DND-41 (cell line): ENCODE measurements around the gene GNAS-AS1.

Source experiments
- ATAC-seq: fragments of 200-7000 bp; cut with Tn5 transposase; 3 replicates; pipeline ENCODE4 v1.9.1; 2021; ENCODE audit warnings: low read depth; ENCODE audit not compliant: insufficient read depth
- DNase-seq: peaks from one replicate; pipeline ENCODE4 v3.0.0-alpha.2; 2020
- H2AFZ ChIP-seq: 2 replicates; pipeline ENCODE4 v1.6.0; 2012; ENCODE audit warnings: low read depth, low read length
- H3K27ac ChIP-seq: 2 replicates; pipeline ENCODE4 v1.5.1; 2012; ENCODE audit warnings: low read length, inconsistent platforms
- H3K27me3 ChIP-seq: fragments of 200-600 bp; sonication (generic); 2 replicates; pipeline ENCODE4 v1.6.0; 2012; ENCODE audit warnings: low read length, mild to moderate bottlenecking, inconsistent platforms; ENCODE audit not compliant: insufficient read depth, poor library complexity
- H3K36me3 ChIP-seq: 2 replicates; pipeline ENCODE4 v1.5.1; 2012; ENCODE audit warnings: low read length, inconsistent platforms; ENCODE audit not compliant: insufficient read depth
- H3K4me1 ChIP-seq: 2 replicates; pipeline ENCODE4 v1.5.1; 2012; ENCODE audit warnings: mild to moderate bottlenecking, low read length; ENCODE audit not compliant: insufficient read depth
- H3K4me2 ChIP-seq: 2 replicates; pipeline ENCODE4 v1.6.0; 2012; ENCODE audit warnings: mild to moderate bottlenecking, moderate library complexity, low read length, inconsistent platforms; ENCODE audit not compliant: insufficient read depth
- H3K4me3 ChIP-seq, 2 experiments: fragments of 200-600 bp in 1 of 2; shearing (Covaris generic) in 1 of 2; 2 replicates each; pipeline ENCODE4 v1.5.1; 2012 to 2016; ENCODE audit warnings: inconsistent platforms in 2 of 2, low read length in 2 of 2, mild to moderate bottlenecking in 2 of 2, low read depth in 1 of 2, moderate library complexity in 1 of 2
- H3K79me2 ChIP-seq: 2 replicates; pipeline ENCODE4 v1.6.0; 2012; ENCODE audit warnings: low read length, inconsistent platforms; ENCODE audit not compliant: insufficient read depth
- H3K9ac ChIP-seq: 2 replicates; pipeline ENCODE4 v1.6.0; 2012; ENCODE audit warnings: low read depth, mild to moderate bottlenecking, inconsistent platforms, low read length, moderate library complexity
- H3K9me3 ChIP-seq: 2 replicates; pipeline ENCODE4 v1.5.1; 2012; ENCODE audit warnings: low read length, moderate library complexity, mild to moderate bottlenecking, inconsistent platforms; ENCODE audit not compliant: insufficient read depth, severe bottlenecking
- H4K20me1 ChIP-seq: 2 replicates; pipeline ENCODE4 v1.6.0; 2012; ENCODE audit warnings: low read length; ENCODE audit not compliant: insufficient read depth
- CTCF ChIP-seq: IDR thresholded peaks from 2 replicates; pipeline ENCODE4 v1.5.1; 2012; ENCODE audit warnings: borderline replicate concordance, low read length, moderate library complexity, mild to moderate bottlenecking; ENCODE audit not compliant: poor library complexity, severe bottlenecking; ENCODE audit errors: extremely low read depth
- EZH2 ChIP-seq: IDR thresholded peaks from 3 replicates; pipeline ENCODE4 v1.6.1; 2012; ENCODE audit warnings: borderline replicate concordance, low read depth, mild to moderate bottlenecking, moderate library complexity, low read length, inconsistent platforms; ENCODE audit not compliant: severe bottlenecking

The GNAS-AS1 gene

GRCh38 chr20:58851969-58852458 is 1.3 kb upstream of the GNAS-AS1 start:
- Histone ChIP-seq H2AFZ (no peak overlapping the region), H3K9ac (no peak overlapping the region), H3K27ac (no peak overlapping the region), H4K20me1 (no peaks in the 10 kb centered on the region), H3K27me3 (peaks cover 9% of the 10 kb centered on the region), H3K4me1 (no peaks in the 10 kb centered on the region), H3K4me2 (no peak overlapping the region), H3K9me3 (peaks cover 15% of the 10 kb centered on the region), H3K4me3 (no peak overlapping the region), H3K79me2 (no peaks in the 10 kb centered on the region), H3K36me3 (no peaks in the 10 kb centered on the region)
- ATAC-seq: no peak
- no peak for DNase-seq
- TF ChIP-seq CTCF (no peak), EZH2 (no peak)

- Histone ChIP-seq H3K79me2 (no peaks in the 10 kb centered on the region), H3K36me3 (no peaks in the 10 kb centered on the region), H3K4me3 (no peak overlapping the region), H3K9ac (no peak overlapping the region), H3K9me3 (peaks cover 15% of the 10 kb centered on the region), H3K27ac (no peak overlapping the region), H3K27me3 (peaks cover 13% of the 10 kb centered on the region), H2AFZ (no peak overlapping the region), H3K4me2 (no peak overlapping the region), H3K4me1 (no peaks in the 10 kb centered on the region), H4K20me1 (no peaks in the 10 kb centered on the region)
- DNase-seq (no peak), ATAC-seq (no peak)
- TF ChIP-seq EZH2 (no peak), CTCF (no peak)
Observed at GRCh38 chr20:58851221-58851968, 693 bp upstream of the GNAS-AS1 start.

GRCh38 chr20:58847463-58847862 is 3.2 kb downstream of the GNAS-AS1 start:
- DNase-seq (no peak), ATAC-seq (no peak)
- H3K9me3 ChIP-seq: peaks cover 10% of the 10 kb centered on the region
- H3K4me1 ChIP-seq: no peaks in the 10 kb centered on the region
- H3K4me3 ChIP-seq: no peak overlapping the region
- H3K4me2 ChIP-seq: no peak overlapping the region
- no peak overlapping the region for H3K27ac ChIP-seq
- H3K36me3 ChIP-seq: no peaks in the 10 kb centered on the region
- H3K9ac ChIP-seq: no peak overlapping the region
- H4K20me1 ChIP-seq: no peaks in the 10 kb centered on the region
- no peaks in the 10 kb centered on the region for H3K79me2 ChIP-seq
- no peak overlapping the region for H2AFZ ChIP-seq
- H3K27me3 ChIP-seq: peaks cover 29% of the 10 kb centered on the region
- TF ChIP-seq EZH2: no peak
- no peak for TF ChIP-seq CTCF
